HUDEP-2 (cell line): ENCODE measurements around the gene EFNB3.

Experiments used
- DNase-seq, 76 experiments: peaks; one replicate each; lab custom pipeline; 2025; ENCODE audit not compliant: unreplicated experiment in 76 of 76; lab: John Stamatoyannopoulos, UW

The EFNB3 gene, protein sequence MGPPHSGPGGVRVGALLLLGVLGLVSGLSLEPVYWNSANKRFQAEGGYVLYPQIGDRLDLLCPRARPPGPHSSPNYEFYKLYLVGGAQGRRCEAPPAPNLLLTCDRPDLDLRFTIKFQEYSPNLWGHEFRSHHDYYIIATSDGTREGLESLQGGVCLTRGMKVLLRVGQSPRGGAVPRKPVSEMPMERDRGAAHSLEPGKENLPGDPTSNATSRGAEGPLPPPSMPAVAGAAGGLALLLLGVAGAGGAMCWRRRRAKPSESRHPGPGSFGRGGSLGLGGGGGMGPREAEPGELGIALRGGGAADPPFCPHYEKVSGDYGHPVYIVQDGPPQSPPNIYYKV

DNA sequence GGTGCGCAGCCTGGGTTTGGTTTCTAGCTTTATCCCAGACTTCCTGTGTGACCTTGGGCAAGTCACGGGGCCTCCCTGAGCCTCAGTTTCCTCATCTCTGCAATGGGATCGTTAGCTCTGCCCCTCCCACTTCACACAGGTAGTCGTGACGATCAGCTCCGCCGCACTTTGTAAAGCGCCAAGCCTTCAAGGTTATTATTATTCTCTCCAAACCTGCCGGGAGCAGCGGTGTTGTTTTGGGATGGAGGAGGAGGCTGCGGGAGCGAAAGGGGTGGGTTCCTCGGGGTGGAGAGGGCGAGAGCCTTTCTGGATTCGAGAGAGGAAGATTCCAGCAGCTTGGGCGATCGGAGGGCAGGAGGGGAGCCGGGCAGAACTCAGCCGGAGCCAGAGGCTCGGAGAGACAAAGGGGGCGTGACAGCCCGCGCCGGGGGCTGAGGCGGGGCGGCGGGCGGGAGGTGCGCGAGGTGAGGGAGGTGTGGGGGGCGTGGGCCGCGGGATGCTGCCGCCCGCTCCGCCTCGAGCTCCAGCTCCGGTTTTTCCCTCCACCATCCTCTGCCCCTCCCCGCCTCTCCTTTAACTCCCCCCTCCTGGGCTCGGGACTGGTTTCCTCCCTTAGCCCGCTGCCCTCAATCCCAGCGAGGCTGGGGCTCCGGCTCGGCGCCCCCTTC, at the start of gene EFNB3:
TSS of gene EFNB3 (plus strand) at position 602 of the 668 bp plus-strand sequence. CDS start 397 bp downstream, outside the sequence.
- DNase-seq: no peak

DNA sequence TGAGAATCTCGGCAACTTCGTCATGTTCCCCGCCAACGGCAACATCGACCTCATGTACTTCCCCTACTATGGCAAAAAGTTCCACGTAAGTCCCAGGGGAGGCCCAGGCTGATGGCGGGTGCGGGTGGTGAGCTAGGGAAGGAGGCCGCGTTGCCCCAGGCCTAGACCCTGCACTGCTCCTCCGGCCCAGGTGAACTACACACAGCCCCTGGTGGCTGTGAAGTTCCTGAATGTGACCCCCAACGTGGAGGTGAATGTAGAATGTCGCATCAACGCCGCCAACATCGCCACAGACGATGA, 49.5 kb upstream of the EFNB3 start:
- no peak for DNase-seq

DNA sequence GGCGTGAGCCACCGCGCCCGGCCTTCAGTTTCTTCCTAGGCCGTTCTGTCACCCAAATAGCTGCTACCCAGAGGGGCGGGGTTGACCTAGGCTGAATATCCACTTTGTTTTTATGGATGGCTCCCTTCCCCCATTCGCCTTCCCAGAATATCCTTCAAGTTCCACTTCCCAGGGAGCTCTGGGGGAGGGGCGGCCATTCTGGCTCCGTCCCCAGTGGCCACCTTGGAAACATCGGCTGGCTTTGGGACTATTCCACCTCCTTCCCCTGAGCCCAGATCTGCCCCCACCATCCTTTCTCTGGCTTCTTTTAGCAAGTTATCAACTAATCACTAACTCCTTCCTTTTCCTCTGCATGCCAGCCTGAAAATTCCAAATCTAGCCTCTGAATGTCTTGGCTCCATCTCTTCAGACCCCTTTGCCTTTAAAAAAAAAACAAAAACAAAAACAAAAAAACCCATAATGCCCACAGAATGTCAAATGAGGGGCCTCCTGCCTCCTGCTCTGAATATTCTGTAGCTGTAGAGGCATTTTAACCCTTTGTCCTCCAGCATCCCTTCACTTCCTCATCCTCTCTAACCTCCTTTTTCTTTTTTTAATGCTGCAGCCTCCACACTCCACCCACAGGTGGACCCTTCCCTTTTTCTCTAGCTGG, 47.9 kb upstream of the EFNB3 start:
- DNase-seq: no peak

DNA sequence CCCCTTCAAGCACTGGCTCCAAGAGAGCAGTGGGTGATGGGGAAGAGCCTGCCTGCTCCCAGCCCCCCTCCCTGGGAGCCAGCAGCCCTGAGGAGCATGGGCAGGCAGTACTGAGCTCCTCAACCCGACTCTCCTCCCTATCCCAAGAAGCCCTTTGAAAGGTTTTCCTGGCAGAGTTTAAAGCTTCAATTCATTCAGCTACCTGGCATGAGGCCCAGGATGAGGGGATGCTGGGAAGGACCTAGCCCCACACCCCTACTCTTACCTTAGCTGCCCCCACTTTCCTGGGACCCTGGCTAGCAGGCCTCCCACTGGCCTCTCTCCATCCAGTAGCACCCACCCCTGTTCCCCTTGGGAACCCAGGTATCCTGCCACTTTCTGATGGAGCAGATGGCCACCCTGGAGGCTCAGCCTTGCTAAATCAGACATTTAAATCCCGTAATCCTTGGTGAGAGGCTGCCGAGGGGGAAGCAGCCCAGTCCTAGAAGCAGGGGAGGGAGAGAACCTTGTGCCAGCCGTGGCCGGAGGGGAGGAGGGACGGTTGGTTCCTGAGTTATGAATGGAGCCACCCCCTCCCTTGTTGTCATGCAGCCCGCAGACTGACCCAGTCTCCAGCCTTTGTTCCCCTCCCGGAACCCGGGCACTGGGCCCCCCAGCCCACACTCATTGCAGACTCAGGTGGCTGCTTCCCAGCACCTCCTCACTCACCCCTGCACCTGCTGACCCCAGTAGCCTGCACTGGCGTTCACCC, 37.2 kb upstream of the EFNB3 start:
- DNase-seq: no peak

DNA sequence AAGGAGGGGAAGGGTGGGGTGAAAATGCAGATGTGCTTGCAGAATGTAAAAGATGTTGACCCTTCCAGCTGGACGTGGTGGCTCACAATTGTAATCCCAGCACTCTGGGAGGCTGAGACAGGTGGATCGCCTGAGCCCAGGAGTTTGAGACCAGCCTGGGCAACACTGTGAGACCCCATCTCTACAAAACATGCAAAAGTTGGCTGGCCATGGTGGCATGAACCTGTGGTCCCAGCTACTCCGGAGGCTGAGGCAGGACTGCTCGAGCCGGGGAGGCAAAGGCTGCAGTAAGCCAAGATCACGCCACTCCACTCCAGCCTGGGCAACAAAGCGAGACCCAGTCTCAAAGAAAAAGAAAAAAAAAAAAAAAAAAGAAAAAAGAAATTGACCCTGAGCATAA, 36.5 kb upstream of the EFNB3 start:
- no peak for DNase-seq

DNA sequence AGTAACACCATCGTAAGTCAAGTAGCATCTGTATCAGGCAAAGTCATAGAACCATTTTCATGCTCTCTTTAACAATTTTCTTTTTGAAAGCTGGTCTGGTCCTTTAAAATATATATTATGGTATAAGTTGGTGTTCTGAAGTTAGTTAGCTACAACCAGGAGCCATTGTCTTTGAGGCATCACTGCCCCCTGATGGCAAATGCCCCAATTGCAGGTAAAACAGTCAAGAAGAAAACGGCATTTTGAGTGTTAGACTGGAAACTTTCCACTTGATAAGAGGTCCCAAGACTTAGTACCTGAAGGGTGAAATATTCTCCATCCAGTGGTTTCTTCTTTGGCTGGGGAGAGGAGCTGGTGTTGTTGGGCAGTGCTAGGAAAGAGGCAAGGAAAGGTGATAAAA, 31.8 kb upstream of the EFNB3 start:
- DNase-seq: peak in 48 of 76 experiments; percentile 5 to 57 (median 31)

DNA sequence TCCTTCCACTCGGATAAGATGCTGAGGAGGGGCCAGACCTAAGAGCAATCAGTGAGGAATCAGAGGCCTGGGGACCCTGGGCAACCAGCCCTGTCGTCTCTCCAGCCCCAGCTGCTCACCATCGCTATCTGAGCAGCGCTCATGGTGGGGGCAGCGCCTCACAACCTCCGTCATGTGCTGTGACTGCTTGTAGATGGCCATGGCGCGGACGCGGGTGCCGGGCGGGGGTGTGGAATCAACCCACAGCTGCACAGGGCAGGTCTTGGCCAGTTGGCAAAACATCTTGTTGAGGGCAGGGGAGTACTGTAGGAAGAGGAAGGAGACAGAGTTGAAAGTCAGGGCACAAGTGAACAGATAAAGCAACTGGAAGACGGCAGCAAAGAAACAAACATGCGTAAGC, 30.1 kb upstream of the EFNB3 start:
- DNase-seq: no peak

DNA sequence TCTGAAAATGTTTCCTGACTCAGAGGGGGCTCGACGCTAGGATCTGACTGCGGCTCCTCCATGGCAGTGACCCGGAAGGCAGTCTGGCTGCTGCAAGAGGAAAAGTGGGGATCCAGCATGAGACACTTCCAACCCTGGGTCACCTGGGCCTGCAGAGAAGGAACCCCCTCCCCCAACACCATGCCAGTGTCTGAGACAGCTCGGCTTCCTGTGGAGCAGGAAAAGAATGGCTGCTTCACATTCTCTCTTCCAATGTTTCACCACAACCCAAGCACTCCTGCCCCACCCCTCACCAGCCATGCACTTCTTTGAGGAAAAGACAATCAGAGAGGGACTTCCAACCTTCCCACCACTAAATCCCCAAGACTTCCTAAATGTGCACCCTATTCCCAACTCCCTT, 28.5 kb upstream of the EFNB3 start:
- DNase-seq: no peak

DNA sequence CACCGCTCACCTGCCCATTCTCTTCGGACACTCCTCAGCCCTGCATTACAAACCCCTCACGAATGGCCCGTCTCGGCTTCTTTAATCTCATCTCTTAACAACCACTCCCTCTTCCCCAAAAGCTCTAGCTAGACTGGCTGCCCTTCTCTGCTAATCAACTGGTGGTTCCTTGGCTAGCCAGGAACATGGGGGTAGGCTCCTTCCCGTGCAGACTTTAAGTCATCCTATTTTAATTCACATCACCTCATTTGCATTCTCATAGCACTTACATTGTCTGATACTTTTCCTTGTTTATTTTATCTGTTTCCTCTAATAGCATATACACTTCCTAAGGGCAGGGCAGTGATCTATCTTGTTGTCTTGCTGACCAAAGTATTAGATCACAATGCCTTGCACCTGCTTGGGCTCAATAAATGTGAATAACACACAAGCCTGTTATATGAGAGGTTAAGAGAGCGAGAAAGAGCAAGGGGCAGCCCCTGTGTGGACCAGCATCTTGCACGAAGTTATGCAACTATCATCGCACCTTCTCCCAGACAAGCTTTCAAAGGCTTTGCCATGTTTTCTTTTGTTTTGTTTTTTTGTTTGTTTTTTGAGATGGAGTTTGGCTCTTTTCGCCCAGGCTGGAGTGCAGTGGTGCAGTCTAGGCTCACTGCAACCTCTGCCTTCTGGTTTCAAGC, 27.5 kb upstream of the EFNB3 start:
- DNase-seq: no peak

DNA sequence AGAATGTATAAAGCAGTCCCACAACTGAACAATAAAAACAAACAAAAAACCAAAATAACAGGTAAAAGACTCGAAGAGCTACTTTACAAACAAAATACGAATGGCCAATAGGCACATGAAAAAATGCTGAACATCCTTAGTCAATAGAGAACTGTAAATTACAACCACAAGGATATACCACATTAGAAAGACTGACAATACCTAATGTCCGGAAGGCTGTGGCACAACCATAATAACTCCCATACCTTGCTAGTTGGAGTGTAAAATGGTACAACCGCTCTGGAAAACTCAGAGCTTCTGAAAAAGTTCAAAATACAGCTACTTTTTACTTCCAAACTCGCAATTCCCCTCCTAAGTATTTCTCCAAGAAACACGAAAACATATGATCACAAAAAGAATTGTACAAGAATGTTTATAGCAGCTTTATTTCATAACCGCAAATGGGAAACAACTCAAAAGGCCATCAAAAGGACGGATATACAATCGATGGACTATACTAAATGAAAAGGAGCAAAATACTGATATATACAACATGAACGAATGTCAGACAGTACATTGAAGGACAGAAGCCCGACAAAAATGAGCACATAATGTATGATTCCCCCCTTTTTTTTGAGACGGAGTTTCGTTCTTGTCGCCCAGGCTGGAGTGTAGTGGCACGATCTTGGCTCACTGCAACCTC, 20.0 kb upstream of the EFNB3 start:
- no peak for DNase-seq

DNA sequence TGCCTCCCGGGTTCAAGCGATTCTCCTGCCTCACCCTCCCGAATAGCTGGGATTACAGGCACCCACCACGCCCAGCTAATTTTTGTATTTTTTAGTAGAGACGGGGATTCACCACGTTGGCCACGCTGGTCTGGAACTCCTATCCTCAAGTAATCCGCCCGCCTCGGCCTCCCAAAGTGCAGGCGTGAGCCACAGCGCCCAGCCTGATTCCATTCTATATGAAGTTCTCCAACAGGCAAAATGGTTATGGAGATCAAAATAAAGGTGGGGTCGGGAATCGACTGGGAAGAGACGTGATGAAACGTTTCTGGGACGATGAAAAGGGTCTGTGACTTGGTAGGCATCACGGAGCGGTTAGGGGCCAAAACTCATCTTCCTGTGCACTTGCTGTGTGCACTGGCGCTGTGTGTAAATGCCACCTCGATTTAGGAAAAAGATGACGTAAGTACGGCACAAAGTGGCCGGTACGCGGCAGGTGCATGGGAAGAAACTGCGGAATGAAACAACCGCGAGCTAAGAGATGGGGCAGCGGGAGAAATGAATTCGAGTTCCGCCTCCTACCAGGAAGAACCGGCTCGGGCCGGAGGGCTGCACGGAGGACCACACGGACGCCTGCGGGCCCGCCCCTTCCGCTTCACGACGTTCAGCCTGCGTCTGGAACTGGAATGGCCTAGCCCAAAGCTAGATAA, 19.3 kb upstream of the EFNB3 start:
- DNase-seq: peak in 67 of 76 experiments; percentile 29 to 92 (median 77)

DNA sequence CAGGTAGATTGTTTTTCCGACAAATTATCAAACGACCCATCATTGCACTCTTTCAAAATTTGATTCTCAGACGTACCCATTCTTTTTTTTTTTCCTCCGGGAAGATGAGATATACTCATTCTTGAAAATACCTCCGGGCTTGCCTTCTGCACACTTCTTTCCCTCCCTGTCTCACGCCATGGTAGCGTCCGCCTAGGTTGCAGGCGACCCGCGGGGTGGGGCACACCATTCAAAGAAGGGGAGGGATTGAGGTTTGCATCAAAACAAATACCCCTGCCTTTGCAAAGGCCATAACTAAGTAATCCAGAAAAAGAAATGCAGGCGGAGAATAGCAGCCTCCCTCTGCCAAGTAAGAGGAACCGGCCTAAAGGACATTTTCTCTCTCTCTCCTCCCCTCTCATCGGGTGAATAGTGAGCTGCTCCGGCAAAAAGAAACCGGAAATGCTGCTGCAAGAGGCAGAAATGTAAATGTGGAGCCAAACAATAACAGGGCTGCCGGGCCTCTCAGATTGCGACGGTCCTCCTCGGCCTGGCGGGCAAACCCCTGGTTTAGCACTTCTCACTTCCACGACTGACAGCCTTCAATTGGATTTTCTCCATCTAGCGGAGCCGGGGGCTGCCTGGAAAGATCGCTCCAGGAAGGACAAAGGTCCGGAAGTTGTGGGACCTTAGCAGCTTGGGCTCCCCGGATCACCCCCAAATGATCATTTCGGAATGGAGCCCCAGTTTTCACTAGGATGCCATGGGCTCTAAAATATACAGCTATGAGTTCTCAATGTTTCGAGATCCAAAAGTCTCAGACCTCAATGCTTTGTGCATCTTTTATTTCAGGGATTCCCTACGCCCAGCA, 18.6 kb upstream of the EFNB3 start:
- peak in 67 of 76 experiments; percentile 40 to 92 (median 76) for DNase-seq

DNA sequence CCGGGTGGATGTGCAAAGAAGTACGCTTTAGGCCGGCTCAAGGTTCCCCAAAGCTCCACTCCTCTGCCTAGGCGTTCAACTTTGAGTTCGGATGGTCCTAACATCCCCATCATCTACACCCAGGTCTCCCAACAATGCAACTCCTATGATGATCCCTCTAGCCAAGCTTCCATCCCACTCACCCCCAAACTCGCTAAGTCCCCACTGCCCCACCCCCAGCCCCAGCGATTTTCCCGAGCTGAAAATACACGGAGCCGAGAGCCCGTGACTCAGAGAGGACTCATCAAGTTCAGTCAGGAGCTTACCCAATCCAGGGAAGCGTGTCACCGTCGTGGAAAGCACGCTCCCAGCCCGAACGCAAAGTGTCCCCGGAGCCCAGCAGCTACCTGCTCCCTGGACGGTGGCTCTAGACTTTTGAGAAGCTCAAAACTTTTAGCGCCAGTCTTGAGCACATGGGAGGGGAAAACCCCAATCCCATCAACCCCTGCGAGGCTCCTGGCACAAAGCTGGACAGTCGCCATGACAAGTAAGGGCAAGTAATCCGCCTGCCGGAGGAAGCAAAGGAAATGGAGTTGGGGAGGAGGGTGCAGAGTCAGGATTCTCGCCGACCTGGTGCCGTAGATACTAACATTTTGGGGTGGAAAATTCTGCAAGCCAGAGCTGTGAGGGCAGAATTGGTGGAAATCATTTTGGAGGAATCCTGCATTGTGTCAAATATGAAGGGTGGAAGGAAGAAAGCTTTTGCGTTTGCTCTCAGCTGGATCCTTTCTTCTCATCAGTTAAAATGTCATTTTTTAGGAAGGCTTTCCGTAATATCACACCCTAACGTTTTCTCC, 17.7 kb upstream of the EFNB3 start, which contains the start of gene TP53:
TSS of gene TP53 (minus strand) at position 419 of the 836 bp plus-strand sequence. CDS start 10,896 bp downstream, outside the sequence.
- peak in 71 of 76 experiments; percentile 29 to 93 (median 84) for DNase-seq

DNA sequence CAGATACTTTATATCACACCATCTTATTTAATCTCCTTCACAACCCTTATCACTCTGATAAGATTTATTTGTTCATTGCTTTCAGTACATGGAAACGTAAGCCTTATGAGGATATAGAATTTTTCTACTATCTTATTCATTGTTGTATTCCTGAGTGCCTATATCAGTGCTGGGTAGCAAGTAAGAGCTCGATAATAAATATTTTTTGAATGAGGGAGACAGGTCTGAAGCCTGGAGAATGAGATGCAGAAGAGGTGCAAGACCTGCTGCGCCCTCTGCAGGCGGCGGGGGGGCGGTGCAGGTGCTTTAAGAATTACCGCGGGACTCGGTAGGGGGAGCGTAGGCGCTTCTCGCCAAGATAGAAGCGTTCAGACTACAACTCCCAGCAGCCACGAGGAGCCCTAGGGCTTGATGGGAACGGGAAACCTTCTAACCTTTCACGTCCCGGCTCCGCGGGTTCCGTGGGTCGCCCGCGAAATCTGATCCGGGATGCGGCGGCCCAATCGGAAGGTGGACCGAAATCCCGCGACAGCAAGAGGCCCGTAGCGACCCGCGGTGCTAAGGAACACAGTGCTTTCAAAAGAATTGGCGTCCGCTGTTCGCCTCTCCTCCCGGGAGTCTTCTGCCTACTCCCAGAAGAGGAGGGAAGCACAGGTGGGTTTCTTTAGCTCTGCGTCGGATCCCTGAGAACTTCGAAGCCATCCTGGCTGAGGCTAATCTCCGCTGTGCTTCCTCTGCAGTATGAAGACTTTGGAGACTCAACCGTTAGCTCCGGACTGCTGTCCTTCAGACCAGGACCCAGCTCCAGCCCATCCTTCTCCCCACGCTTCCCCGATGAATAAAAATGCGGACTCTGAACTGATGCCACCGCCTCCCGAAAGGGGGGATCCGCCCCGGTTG, 16.8 kb upstream of the EFNB3 start, which contains the start of gene WRAP53:
TSS of gene WRAP53 (plus strand) at position 570 of the 900 bp plus-strand sequence. CDS start at position 742, 172 bp downstream.
- DNase-seq: peak in 72 of 76 experiments; percentile 52 to 97 (median 93)

DNA sequence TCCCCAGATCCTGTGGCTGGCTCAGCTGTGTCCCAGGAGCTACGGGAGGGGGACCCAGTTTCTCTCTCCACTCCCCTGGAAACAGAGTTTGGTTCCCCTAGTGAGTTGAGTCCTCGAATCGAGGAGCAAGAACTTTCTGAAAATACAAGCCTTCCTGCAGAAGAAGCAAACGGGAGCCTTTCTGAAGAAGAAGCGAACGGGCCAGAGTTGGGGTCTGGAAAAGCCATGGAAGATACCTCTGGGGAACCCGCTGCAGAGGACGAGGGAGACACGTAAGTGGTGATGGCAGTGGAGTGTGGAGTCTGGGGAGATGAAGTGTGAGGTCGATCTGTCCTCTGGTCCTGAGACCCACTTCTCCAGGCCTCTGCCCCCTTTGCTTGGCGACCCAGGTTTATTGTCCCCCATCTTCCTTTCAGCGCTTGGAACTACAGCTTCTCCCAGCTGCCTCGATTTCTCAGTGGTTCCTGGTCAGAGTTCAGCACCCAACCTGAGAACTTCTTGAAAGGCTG, 16.1 kb upstream of the EFNB3 start:
- DNase-seq: no peak

DNA sequence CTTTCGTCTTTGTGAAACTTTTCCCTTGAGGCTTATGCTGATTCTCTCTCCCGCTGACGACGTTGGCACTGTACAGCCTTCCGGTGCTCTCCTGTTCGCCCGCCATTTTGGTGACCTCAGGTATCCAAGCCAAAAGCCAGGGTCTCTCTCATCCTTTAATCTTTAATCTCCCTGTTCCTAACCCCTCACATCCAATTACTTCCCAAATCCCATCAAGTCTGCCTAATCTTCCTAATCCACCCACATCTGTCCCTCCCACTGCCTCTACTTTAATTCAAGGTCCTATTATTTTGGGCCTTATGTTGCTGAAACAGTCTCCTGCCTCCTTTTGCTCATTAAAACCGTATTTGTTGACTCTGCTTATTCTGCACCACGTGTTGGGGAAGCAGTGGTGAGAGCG, 9.4 kb upstream of the EFNB3 start:
- no peak for DNase-seq
